Measurements from ENCODE around the gene SMC3. TPM values are rescaled to one million over a fixed set of nuclear protein-coding genes. Genes with fewer than 3 reads are reported as not detected.

Gene SMC3
- total and polyA plus RNA-seq, 2 experiments from 2014 or later, result 72.3 to 320 TPM

DNA sequence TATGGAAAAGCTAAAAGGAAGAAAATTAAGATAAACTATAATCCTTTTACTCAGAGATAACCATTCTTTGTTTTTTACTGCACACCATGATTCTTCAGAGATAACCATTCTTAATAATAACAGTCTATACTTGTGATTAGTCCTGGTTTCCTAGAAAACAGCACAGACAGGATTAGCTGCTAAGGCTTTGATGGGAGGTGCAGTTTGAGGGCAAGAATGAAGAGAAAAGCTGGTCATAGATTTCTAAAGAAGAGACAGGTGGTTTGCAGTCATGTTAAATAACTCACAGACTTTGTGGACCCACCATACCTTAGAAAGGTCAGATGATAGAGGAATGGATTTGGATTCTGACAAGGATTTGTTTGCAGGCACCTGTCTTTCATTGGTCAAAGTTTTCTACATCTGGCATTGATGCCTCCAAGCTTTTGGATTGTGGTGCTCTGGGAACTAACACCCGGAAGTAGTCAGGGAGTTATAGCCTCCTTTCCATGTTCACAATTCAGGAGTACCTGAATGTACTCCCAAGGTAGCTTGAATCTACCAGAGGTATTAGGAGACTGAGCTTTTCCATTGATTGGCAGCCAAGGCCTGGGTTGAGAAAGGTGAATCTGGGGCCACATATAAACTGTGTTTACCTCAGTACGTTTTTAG lies 3.7 kb downstream of the SMC3 start:
- Histone ChIP-seq H3K9me2 (ENCODE audit: insufficient read depth) (no peaks in the 10 kb centered on the region), H4K20me1 (replicated peaks; ENCODE audit: insufficient read depth) (peaks cover 39% of the 10 kb centered on the region), H3K27me3 (ENCODE audit: insufficient read depth) (no peaks in the 10 kb centered on the region), H3F3A (replicated peaks; ENCODE audit: low read depth) (no peaks in the 10 kb centered on the region), H3K4me2 (no peak overlapping the region), H3K36me3 (ENCODE audit: insufficient read depth) (no peaks in the 10 kb centered on the region; the same call in 1 of the 2 replicates), H3K4me1 (ENCODE audit: insufficient read depth) (no peaks in the 10 kb centered on the region; the same call in 1 of the 2 replicates), H3K4me3 (no peak overlapping the region), H3K27ac (ENCODE audit: low read depth) (no peak overlapping the region), H3K79me2 (replicated peaks; ENCODE audit: insufficient read depth) (peaks cover 85% of the 10 kb centered on the region), H2AFZ (no peak overlapping the region)
- H3K4me3 Mint-ChIP-seq, result no peak overlapping the region
- H3K27me3 Mint-ChIP-seq (ENCODE audit: insufficient read depth, low read depth, poor library complexity), result peaks cover 5% of the 10 kb centered on the region
- TF ChIP-seq, protein P1, sequence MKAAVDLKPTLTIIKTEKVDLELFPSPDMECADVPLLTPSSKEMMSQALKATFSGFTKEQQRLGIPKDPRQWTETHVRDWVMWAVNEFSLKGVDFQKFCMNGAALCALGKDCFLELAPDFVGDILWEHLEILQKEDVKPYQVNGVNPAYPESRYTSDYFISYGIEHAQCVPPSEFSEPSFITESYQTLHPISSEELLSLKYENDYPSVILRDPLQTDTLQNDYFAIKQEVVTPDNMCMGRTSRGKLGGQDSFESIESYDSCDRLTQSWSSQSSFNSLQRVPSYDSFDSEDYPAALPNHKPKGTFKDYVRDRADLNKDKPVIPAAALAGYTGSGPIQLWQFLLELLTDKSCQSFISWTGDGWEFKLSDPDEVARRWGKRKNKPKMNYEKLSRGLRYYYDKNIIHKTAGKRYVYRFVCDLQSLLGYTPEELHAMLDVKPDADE (IDR thresholded peaks at IDR 0.05), result no peak
- H3K9me3 Mint-ChIP-seq, result no peaks in the 10 kb centered on the region
- H3K27ac Mint-ChIP-seq, result no peak overlapping the region
- no peak for DNase-seq (ENCODE audit: low spot score)
- no peak for ATAC-seq
- H3K36me3 Mint-ChIP-seq (ENCODE audit: low read depth), result peaks cover 14% of the 10 kb centered on the region
- H3K4me1 Mint-ChIP-seq, result peaks cover 12% of the 10 kb centered on the region; the same call in 2 of the 3 replicates

DNA sequence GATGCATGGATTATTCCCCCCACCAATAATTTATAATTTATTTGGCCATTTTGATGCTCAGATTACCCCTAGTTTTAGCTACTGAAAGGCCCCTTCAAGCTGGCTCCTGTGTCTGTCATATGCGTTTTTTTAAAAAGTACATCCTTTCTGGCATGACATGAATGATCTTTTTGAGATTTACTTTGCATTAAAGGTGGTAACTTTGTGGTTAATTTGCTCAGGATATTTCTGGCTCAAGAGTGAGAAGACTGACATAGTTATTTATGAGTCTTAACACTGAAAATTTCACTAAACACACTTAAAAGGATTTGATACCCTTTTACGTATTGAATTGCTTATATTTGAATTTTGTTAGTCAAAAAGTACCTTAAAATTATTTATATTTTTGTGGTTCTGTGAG lies 5.4 kb downstream of the SMC3 start:
- Histone ChIP-seq H3K27me3 (ENCODE audit: insufficient read depth) (no peaks in the 10 kb centered on the region), H3K4me2 (no peak overlapping the region), H3K9me2 (ENCODE audit: insufficient read depth) (no peaks in the 10 kb centered on the region), H4K20me1 (replicated peaks; ENCODE audit: insufficient read depth) (peaks cover 39% of the 10 kb centered on the region), H3K4me3 (no peak overlapping the region), H3K79me2 (replicated peaks; ENCODE audit: insufficient read depth) (peaks cover 86% of the 10 kb centered on the region), H3K27ac (ENCODE audit: low read depth) (no peak overlapping the region), H3K4me1 (ENCODE audit: insufficient read depth) (no peaks in the 10 kb centered on the region; the same call in 1 of the 2 replicates), H3K36me3 (ENCODE audit: insufficient read depth) (no peaks in the 10 kb centered on the region; the same call in none of the 2 replicates), H2AFZ (no peak overlapping the region), H3F3A (replicated peaks; ENCODE audit: low read depth) (no peaks in the 10 kb centered on the region)
- ATAC-seq (no peak), DNase-seq (ENCODE audit: low spot score) (no peak)
- H3K27ac Mint-ChIP-seq, result no peak overlapping the region
- peaks cover 12% of the 10 kb centered on the region; the same call in 2 of the 3 replicates for H3K4me1 Mint-ChIP-seq
- H3K9me3 Mint-ChIP-seq, result no peaks in the 10 kb centered on the region
- H3K36me3 Mint-ChIP-seq (ENCODE audit: low read depth), result peaks cover 21% of the 10 kb centered on the region
- no peak overlapping the region for H3K4me3 Mint-ChIP-seq
- no peak for TF ChIP-seq ZNF331 (CRISPR knock-in tag; IDR thresholded peaks at IDR 0.05; ENCODE audit: low read depth)
- no peak for TF ChIP-seq POLR2AphosphoS5 (IDR thresholded peaks at IDR 0.05; ENCODE audit: low read depth)
- no peak for TF ChIP-seq STAT1 (IDR thresholded peaks at IDR 0.05; ENCODE audit: unreplicated experiment)
- TF ChIP-seq, protein P2, sequence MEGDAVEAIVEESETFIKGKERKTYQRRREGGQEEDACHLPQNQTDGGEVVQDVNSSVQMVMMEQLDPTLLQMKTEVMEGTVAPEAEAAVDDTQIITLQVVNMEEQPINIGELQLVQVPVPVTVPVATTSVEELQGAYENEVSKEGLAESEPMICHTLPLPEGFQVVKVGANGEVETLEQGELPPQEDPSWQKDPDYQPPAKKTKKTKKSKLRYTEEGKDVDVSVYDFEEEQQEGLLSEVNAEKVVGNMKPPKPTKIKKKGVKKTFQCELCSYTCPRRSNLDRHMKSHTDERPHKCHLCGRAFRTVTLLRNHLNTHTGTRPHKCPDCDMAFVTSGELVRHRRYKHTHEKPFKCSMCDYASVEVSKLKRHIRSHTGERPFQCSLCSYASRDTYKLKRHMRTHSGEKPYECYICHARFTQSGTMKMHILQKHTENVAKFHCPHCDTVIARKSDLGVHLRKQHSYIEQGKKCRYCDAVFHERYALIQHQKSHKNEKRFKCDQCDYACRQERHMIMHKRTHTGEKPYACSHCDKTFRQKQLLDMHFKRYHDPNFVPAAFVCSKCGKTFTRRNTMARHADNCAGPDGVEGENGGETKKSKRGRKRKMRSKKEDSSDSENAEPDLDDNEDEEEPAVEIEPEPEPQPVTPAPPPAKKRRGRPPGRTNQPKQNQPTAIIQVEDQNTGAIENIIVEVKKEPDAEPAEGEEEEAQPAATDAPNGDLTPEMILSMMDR (conservative IDR thresholded peaks at IDR 0.05; ENCODE audit: low read depth in 2 of 2), result no peak
- TF ChIP-seq CREB1 (CRISPR knock-in tag; IDR thresholded peaks at IDR 0.05; ENCODE audit: low read depth), result no peak
- TF ChIP-seq, protein P1 (IDR thresholded peaks at IDR 0.05), result no peak
- TF ChIP-seq, protein P3, sequence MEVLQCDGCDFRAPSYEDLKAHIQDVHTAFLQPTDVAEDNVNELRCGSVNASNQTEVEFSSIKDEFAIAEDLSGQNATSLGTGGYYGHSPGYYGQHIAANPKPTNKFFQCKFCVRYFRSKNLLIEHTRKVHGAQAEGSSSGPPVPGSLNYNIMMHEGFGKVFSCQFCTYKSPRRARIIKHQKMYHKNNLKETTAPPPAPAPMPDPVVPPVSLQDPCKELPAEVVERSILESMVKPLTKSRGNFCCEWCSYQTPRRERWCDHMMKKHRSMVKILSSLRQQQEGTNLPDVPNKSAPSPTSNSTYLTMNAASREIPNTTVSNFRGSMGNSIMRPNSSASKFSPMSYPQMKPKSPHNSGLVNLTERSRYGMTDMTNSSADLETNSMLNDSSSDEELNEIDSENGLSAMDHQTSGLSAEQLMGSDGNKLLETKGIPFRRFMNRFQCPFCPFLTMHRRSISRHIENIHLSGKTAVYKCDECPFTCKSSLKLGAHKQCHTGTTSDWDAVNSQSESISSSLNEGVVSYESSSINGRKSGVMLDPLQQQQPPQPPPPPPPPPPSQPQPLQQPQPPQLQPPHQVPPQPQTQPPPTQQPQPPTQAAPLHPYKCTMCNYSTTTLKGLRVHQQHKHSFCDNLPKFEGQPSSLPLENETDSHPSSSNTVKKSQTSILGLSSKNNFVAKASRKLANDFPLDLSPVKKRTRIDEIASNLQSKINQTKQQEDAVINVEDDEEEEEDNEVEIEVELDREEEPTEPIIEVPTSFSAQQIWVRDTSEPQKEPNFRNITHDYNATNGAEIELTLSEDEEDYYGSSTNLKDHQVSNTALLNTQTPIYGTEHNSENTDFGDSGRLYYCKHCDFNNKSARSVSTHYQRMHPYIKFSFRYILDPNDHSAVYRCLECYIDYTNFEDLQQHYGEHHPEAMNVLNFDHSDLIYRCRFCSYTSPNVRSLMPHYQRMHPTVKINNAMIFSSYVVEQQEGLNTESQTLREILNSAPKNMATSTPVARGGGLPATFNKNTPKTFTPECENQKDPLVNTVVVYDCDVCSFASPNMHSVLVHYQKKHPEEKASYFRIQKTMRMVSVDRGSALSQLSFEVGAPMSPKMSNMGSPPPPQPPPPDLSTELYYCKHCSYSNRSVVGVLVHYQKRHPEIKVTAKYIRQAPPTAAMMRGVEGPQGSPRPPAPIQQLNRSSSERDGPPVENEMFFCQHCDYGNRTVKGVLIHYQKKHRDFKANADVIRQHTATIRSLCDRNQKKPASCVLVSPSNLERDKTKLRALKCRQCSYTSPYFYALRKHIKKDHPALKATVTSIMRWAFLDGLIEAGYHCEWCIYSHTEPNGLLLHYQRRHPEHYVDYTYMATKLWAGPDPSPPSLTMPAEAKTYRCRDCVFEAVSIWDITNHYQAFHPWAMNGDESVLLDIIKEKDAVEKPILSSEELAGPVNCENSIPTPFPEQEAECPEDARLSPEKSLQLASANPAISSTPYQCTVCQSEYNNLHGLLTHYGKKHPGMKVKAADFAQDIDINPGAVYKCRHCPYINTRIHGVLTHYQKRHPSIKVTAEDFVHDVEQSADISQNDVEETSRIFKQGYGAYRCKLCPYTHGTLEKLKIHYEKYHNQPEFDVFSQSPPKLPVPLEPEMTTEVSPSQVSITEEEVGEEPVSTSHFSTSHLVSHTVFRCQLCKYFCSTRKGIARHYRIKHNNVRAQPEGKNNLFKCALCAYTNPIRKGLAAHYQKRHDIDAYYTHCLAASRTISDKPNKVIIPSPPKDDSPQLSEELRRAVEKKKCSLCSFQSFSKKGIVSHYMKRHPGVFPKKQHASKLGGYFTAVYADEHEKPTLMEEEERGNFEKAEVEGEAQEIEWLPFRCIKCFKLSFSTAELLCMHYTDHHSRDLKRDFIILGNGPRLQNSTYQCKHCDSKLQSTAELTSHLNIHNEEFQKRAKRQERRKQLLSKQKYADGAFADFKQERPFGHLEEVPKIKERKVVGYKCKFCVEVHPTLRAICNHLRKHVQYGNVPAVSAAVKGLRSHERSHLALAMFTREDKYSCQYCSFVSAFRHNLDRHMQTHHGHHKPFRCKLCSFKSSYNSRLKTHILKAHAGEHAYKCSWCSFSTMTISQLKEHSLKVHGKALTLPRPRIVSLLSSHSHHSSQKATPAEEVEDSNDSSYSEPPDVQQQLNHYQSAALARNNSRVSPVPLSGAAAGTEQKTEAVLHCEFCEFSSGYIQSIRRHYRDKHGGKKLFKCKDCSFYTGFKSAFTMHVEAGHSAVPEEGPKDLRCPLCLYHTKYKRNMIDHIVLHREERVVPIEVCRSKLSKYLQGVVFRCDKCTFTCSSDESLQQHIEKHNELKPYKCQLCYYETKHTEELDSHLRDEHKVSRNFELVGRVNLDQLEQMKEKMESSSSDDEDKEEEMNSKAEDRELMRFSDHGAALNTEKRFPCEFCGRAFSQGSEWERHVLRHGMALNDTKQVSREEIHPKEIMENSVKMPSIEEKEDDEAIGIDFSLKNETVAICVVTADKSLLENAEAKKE (CRISPR knock-in tag; IDR thresholded peaks at IDR 0.05), result no peak
- no peak for TF ChIP-seq JUNB (IDR thresholded peaks at IDR 0.05; ENCODE audit: unreplicated experiment)
- no peak for TF ChIP-seq EZH2phosphoT487 (IDR thresholded peaks at IDR 0.05; ENCODE audit: unreplicated experiment)
- peaks cover under 1% of the 10 kb centered on the region for H3K27me3 Mint-ChIP-seq (ENCODE audit: insufficient read depth, low read depth, poor library complexity)

Data from GM23338 (cell line).